EL (cell line): ENCODE results near the gene HSP90AB1.

ENCODE experiments used
- DNase-seq: peaks from one replicate; pipeline ENCODE4 v3.0.0-alpha.2; 2016

The HSP90AB1 gene

GRCh38 chr6:44246663-44247337 lies at the start of gene HSP90AB1:
TSS of gene HSP90AB1 (plus strand) at chr6:44247101. CDS start at chr6:44248630, 1,529 bp downstream.
- peak; percentile 98 for DNase-seq

GRCh38 chr6:44198684-44199083 lies 48.2 kb upstream of the HSP90AB1 start:
- DNase-seq: no peak

GRCh38 chr6:44199883-44200282 lies 47.0 kb upstream of the HSP90AB1 start:
- DNase-seq: no peak

DNA sequence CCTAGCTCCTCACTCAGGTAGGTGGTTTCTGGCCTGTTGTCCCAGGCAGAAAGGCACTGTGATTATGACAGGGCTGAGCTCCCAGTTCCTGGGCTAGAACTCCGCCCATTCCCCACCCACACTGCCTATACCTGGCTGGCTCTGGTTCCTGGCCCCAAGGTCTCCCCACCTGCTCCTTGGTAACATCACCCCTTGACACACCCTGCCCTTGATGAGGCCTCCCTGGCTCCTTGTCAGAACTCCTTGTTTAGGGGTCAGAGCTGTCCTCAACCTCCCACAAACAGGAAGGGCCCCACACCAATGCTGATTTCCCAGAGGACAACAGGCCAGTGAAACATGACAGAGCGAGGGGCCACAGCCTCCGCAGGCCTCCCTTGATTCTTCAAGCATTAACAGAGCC lies 45.7 kb upstream of the HSP90AB1 start:
- no peak for DNase-seq

DNA sequence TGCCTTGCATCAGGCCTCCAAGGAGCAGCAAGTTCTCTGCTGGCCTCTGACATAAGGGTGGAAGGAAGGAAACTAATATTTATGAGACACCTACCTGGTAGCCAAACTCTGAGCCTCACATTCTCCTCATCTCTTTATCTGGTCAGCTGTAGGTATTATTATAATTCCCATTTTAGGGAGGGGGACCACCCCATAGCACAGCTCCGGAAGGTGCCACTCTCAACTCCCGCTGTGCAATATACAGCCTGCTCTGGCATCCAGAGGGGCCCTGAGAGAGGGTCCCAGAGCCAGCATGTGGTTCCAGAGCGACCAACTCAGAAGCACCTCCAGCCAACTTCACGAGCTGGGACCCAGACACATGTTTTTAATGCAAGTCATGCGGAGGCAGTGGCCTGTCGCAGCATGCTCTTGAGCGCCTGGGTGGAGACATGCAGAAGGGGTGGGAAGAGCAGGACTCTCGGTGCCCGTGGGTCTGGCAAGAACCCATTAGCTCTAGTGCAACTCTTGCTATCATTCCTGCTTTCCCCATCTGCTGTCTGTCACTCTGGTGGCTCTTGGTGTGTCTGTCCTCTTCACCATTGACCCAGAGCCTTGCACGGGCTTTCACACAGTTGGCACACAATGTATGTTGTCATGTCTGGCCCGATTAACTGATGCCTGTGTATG lies 45.1 kb upstream of the HSP90AB1 start:
- DNase-seq: no peak

DNA sequence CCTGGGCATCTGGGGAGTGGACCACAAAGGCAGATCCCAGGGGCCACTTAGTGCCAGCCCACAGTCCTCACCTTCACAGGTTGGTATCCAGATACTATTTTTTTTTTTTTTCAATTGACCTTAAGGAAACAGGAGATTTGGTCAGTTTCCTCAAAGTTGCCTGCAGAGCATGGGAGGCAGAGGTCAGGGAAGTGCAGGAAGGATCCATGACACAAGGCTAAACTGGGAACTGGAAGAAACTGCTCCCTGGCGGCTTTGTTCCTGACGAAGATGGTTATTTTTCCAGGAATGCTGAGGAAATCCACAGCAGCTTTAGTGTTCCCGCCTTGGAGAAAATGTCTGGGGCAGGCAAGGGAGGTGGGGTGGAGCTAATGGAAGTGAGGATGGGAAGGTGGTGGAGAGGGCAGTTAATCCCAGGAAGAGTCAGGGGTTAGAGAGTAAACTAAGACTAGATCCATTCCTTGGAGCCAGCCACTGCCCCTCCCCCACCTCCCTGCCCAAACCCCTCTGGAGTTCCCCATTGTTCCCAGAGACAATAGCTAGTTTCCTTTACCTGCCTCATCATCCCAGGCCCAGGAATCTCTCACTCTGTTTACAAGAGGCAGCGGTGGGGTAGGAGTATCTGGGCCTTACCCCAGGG lies 44.4 kb upstream of the HSP90AB1 start:
- no peak for DNase-seq

DNA sequence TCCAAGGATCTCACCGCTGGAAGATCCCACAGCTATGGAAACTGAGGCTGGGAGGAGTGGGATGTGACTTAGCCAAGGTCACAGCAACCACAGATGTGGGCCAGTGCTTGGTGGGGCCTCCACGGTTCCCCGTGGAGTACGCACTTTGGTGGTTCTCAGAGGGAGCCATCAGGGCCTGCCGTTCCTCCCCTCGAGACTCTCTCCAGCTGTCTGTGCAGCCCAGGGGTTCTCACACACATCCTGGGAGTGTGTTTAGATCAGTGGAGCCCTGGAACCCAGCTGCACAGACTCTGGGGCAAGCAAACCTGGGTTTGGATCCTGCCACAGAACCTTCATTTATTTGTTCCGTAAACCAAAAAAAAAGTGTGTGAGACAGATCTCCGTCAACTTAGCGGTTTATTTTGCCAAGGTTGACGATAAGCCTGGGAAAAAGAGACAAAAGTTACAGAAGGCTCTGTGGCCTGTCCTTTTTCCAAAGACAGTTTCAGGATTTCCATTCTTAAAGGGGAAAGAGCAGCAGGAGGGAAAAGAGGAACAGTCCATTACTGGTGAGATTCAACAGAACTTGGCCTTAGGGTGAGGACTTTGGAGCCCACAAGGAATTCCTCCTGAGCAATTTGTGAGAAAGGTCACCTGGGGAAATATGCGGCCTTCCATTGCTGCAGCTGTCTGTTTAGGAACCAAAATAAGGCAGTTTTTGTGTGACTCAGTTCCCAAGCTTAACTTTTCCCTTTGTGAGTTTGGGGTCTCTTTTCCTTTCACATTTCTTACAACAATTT lies 43.7 kb upstream of the HSP90AB1 start:
- DNase-seq: no peak

GRCh38 chr6:44203955-44204354 lies 42.9 kb upstream of the HSP90AB1 start:
- DNase-seq: no peak

DNA sequence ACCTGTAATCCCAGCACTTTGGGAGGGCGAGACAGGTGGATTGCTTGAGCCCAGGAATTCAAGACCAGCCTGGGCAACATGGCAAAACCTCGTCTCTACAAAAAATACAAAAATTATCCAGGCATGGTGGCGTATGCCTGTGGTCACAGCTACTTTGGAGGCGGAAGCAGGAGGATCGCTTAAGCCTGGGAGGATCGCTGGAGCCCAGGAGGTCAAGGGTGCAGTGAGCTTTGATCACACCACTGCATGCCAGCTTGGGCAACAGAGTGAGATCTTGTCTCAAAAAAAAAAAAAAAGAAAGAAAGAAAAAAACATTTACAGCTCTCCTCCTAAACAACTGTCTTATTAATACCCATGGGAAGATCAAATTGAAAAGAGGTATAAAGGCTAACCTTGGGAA lies 38.9 kb upstream of the HSP90AB1 start:
- no peak for DNase-seq

- DNase-seq: no peak
These were observed 35.6 kb upstream of the HSP90AB1 start for GRCh38 chr6:44211284-44211683.

DNA sequence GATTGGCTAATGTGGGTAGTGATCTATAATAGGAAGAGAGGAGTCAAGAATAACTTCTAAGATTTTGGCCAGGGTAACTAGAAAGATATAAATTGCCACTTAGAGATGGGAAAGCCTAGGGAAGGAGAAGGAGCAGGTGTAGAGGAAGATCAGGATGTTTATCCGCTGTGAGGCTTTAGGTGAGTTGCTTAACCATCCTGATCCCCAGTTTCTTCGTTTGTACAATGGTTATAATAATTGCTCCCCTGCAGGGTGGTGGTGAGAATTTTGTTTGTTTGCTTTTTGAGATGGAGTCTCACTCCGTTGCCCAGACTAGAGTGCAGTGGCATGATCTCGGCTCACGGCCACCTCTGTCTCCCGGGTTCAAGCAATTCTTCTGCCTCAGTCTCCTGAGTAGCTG lies 32.6 kb upstream of the HSP90AB1 start:
- DNase-seq: no peak

DNA sequence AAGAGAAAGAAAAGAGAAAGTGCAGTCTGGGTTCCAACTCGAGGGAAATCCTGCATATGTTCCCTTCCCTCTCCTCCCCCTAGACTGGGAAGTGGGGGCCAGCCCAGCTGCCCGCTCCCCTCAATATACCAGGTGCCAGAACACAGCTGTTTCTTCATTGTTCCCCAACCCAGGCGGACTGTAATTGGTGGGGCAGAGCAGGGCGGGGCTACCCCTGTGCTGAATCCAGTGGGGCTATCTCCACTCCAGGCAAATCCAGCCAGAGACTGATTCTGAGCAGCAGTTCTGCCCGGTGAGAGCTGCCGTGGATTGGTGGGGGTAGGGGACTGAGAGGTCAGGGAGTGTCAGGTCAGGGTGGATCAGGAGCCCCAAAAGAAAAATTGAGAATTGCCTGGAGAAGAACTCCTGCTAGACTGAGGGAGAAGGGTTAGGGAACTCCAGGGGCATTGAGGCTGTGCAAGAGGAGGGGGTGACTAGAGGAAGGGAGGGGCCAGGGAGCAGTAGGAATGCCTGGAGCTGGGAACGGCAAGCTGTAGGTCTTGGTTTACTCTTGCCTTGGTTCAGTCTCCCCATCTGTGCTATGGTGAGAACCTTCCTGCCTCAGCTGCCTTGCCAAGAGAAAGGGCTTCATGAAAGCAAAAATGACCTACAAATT lies 30.1 kb upstream of the HSP90AB1 start, which contains the start of gene MYMX:
Gene MYMX (plus strand): TSS at position 250 of the 655 bp plus-strand sequence. CDS start 546 bp downstream, outside the sequence.
- DNase-seq: no peak

GRCh38 chr6:44217332-44218143 lies 29.4 kb upstream of the HSP90AB1 start:
- DNase-seq: no peak

- peak; percentile 78 for DNase-seq
These were observed 27.7 kb upstream of the HSP90AB1 start for GRCh38 chr6:44219053-44219814.

- no peak for DNase-seq
These were observed 26.8 kb upstream of the HSP90AB1 start for GRCh38 chr6:44219815-44220784.

- no peak for DNase-seq
These were observed 26.0 kb upstream of the HSP90AB1 start for GRCh38 chr6:44220913-44221290.

- DNase-seq: peak; percentile 87
These were observed 25.5 kb upstream of the HSP90AB1 start for GRCh38 chr6:44221291-44221960.

DNA sequence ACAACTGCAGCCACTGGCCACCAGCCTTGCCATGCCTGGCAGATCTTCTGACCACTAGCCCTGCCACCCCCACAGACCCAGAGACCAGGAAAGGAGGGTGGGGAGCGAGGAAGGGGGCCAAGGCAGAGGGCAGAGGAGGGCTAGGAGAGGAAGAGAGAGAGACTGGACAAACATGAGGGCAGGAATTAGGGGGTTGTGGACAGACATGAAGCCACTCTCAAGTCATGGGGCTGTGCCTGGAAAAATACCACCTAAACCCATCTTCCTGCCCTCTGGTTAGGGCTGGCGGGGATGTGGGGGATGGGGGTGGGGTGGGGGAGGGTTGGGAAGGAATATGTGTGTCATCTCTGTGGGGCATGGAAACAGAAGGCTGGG lies 25.0 kb upstream of the HSP90AB1 start:
- no peak for DNase-seq
